Liver (tissue), 3 donors: ENCODE measurements around the gene GATD1.

Source experiments
- CTCF ChIP-seq: fragments of 150-350 bp; IDR thresholded peaks from 2 replicates; pipeline ENCODE4 v1.5.1; 2017; ENCODE audit warnings: improper control_type of control experiment, low read depth, low read length; ENCODE audit not compliant: missing input control
- TAF1 ChIP-seq: conservative IDR thresholded peaks from 2 replicates; pipeline ENCODE4 v1.6.1; 2016; ENCODE audit warnings: antibody characterized with exemption, mild to moderate bottlenecking
- donor health status: healthy.
- donor health status: healthy.

GRCh38 chr11:776263-776560 is 1.1 kb downstream of the GATD1 start:
- TF ChIP-seq CTCF (no peak), TAF1 (no peak)
